Right atrium auricular region (tissue), 2 donors: ENCODE measurements around the gene GRM4. TPM values are rescaled to one million over a fixed set of nuclear protein-coding genes. Genes with fewer than 3 reads are reported as not detected.

Experiments
- DNase-seq: peaks from one replicate; pipeline ENCODE4 v3.0.0-alpha.2; 2019; ENCODE audit warnings: low spot score
- H3K27ac ChIP-seq, 2 donors: fragments of 200-600 bp; sonication (generic); 1 replicate in 1 of 2; 2 replicates in 1 of 2; pipeline ENCODE4 v1.5.1; 2016 to 2019
- H3K27me3 ChIP-seq, 2 donors: fragments of 200-600 bp; sonication (generic); one replicate each; pipeline versions ENCODE4 v1.5.1 to v1.6.0; 2017 to 2019
- H3K36me3 ChIP-seq: fragments of 200-600 bp; sonication (generic); one replicate; pipeline ENCODE4 v1.5.1; 2016
- H3K4me1 ChIP-seq, 2 donors: fragments of 200-600 bp; sonication (generic); one replicate each; pipeline versions ENCODE4 v1.5.1 to v1.6.0; 2017 to 2019
- H3K4me3 ChIP-seq, 2 donors: fragments of 200-600 bp; sonication (generic); 1 replicate in 1 of 2; 2 replicates in 1 of 2; pipeline ENCODE4 v1.5.1; 2017 to 2019; ENCODE audit warnings: mild to moderate bottlenecking in 1 of 2, moderate library complexity in 1 of 2
- H3K9me3 ChIP-seq, 2 donors: fragments of 200-600 bp; sonication (generic); one replicate each; pipeline ENCODE4 v1.5.1; 2019
- total RNA-seq, 2 donors: library from RNA; depleted of rRNA; stranded (reverse); fragments of >200 nt; gene quantifications; one replicate each; pipeline ENCODE4 v1.1.0, GENCODE V29; 2016
- TF ChIP-seq, protein P1 (sequence below), 2 donors: fragments of 200-600 bp; sonication (generic); IDR thresholded peaks; one replicate each; pipeline ENCODE4 v1.5.1; 2019; ENCODE audit warnings: antibody characterized with exemption in 2 of 2

The GRM4 gene
- total RNA-seq, 2 donors from 2014 or later: not detected

DNA sequence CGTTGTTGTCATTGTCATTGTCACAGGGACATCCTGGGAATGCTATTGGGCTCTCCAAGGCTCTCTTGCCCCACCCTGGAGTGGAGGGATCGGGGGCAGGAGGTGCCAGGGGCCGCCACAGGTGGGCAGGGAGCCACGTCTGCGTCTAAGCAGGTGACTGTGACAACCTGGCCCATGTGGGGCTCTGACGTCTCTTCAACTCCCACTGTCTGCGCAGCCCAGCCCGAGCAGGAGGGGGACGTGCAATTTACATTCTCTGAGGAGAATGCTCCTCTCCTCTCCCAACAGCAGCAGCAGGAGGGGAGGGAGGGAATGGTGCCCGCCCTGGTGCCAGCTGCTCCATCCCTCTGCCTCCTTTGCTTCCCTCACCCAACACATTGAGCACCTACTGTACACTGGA is 50.1 kb downstream of the GRM4 start:
- no peak for DNase-seq
- H3K27ac ChIP-seq: no peak overlapping the region
- H3K36me3 ChIP-seq: no peaks in the 10 kb centered on the region
- H3K4me3 ChIP-seq: no peak overlapping the region
- H3K4me1 ChIP-seq: no peaks in the 10 kb centered on the region
- H3K9me3 ChIP-seq: no peaks in the 10 kb centered on the region
- TF ChIP-seq, protein P1, sequence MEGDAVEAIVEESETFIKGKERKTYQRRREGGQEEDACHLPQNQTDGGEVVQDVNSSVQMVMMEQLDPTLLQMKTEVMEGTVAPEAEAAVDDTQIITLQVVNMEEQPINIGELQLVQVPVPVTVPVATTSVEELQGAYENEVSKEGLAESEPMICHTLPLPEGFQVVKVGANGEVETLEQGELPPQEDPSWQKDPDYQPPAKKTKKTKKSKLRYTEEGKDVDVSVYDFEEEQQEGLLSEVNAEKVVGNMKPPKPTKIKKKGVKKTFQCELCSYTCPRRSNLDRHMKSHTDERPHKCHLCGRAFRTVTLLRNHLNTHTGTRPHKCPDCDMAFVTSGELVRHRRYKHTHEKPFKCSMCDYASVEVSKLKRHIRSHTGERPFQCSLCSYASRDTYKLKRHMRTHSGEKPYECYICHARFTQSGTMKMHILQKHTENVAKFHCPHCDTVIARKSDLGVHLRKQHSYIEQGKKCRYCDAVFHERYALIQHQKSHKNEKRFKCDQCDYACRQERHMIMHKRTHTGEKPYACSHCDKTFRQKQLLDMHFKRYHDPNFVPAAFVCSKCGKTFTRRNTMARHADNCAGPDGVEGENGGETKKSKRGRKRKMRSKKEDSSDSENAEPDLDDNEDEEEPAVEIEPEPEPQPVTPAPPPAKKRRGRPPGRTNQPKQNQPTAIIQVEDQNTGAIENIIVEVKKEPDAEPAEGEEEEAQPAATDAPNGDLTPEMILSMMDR (IDR thresholded peaks at IDR 0.05): no peak
- peaks cover 0 to 4% of the 10 kb centered on the region in 2 donors for H3K27me3 ChIP-seq

DNA sequence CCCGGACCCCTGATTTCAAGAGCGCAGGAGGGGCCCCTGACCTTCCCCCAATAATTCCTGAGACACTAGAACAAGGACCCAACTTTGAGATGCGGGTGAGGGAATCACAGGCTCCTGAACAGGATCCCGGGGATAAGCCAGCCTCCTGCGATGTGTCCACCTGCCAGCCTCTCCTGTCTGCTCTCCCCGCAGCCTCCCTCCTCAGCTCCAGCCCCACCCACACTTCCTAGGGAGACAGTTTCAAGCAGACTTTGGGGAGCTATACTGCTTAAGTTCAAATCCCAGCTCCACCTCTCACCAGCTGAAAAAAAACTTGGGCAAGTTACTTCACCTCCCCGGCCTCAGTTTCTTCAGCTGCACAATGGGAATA is 50.8 kb downstream of the GRM4 start:
- Histone ChIP-seq H3K4me3 (no peak overlapping the region), H3K27ac (no peak overlapping the region), H3K27me3 (peaks cover 0 to 4% of the 10 kb centered on the region in 2 donors), H3K4me1 (no peaks in the 10 kb centered on the region), H3K36me3 (no peaks in the 10 kb centered on the region), H3K9me3 (no peaks in the 10 kb centered on the region)
- TF ChIP-seq, protein P1 (IDR thresholded peaks at IDR 0.05): no peak
- DNase-seq: no peak

DNA sequence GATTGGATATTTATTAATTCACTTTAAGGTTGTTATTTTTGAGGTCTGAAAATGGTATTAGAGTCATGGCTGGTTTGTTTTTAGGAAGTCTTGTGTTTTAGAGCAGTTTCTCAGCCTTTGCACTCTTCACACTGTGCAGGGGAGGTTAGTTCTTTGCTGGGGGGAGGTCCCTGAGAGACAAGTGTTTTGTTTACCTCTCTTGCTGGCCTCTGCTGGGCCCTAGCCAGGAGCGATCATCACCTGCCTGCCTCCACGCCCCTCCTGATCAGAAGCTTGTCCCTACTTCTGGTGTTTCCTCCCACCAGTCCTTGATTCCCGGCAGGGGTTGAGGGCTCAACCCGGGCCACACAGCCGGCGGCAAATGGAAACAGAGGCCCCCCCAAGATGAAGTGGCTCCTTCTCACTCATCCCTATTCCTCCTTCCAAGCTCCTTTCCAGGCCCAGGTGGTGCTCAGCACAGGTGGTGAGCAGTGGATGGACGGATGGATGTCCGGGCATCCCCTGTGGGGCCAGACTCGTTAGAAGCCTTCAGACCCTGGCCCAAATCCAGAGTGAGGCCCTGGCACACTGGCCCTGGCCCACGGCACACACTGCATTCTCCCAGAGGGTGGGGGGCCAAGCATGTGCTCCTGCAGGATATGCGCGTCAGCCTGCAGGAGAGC is 51.3 kb downstream of the GRM4 start:
- DNase-seq: no peak
- no peaks in the 10 kb centered on the region for H3K9me3 ChIP-seq
- no peak overlapping the region for H3K27ac ChIP-seq
- peaks cover 0 to 4% of the 10 kb centered on the region in 2 donors for H3K27me3 ChIP-seq
- no peaks in the 10 kb centered on the region for H3K4me1 ChIP-seq
- TF ChIP-seq, protein P1 (IDR thresholded peaks at IDR 0.05): no peak
- no peaks in the 10 kb centered on the region for H3K36me3 ChIP-seq
- H3K4me3 ChIP-seq: no peak overlapping the region

DNA sequence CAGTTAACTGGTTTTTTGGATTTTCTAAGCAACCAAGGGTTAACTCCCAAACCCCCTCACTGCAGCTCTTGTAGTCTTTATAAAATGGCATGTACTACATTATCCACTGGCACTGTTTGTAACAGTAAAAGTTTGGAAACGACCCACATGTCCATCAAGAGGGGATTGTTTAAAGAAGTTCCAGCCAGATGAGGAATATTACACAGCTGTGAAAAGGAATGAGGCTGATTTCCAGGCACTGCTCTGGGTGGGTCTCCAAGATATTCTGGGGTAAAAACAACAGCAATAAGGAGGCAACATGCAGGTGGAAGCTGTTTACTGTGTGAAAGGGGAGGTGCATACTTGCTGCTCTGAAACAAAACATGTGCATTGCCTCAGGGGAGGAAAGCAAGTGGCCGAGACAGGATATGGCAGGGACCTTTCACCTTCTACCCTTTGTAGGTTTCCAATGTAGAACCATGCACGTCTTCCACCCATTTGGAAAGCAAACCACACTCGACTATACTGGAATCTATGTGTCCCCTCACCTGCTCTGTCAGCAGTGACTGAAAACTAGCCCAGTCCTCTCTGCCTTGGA is 51.9 kb downstream of the GRM4 start:
- Histone ChIP-seq H3K27ac (no peak overlapping the region), H3K9me3 (no peaks in the 10 kb centered on the region), H3K4me1 (no peaks in the 10 kb centered on the region), H3K36me3 (no peaks in the 10 kb centered on the region), H3K27me3 (peaks cover 0 to 4% of the 10 kb centered on the region in 2 donors), H3K4me3 (no peak overlapping the region)
- DNase-seq: no peak
- TF ChIP-seq, protein P1 (IDR thresholded peaks at IDR 0.05): no peak

DNA sequence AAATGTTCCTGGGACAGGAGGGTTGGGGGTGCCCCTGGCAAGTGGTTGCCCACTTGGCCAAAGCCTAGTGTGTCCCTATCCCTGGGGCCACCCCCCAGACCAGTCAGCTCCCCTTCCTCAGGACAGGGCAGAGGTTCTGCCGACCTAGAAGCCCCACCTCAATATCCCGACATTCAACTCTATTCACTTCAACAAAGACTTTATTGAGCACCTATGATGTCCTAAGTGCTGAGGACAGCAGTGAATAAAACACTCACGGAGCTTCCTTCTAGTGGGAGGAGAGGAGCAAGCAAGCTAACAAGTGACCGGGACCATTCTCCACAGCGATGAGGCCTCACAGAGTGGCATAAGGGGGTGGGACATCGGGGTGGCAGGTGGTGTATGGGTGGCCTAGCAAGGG is 52.7 kb downstream of the GRM4 start:
- H3K4me3 ChIP-seq: no peak overlapping the region
- no peaks in the 10 kb centered on the region for H3K36me3 ChIP-seq
- H3K27me3 ChIP-seq: peaks cover 0 to 4% of the 10 kb centered on the region in 2 donors
- no peak overlapping the region for H3K27ac ChIP-seq
- DNase-seq: no peak
- TF ChIP-seq, protein P1 (IDR thresholded peaks at IDR 0.05): no peak
- no peaks in the 10 kb centered on the region for H3K9me3 ChIP-seq
- H3K4me1 ChIP-seq: no peaks in the 10 kb centered on the region

DNA sequence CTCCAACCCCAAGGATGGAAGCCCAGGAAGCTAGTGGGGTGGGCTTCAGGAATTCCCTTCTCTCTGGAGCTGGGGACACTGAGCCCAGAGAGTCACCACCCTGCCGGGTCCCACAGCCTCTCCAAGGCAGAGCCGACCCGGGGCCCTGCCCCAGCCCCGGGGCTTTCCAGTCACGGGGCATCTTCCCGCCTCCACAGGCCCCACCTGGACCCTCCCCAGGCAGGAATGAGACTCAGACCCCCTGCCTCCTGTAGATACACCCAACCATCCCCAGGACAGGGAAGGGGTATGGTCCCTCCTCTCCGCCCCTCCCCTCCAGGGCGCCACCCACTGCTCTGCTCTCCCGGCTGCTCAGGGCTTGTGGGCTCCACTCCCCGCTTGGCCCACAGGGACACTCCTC is 53.3 kb downstream of the GRM4 start:
- Histone ChIP-seq H3K36me3 (no peaks in the 10 kb centered on the region), H3K4me1 (no peaks in the 10 kb centered on the region), H3K27me3 (peaks cover 0 to 4% of the 10 kb centered on the region in 2 donors), H3K9me3 (no peaks in the 10 kb centered on the region), H3K4me3 (no peak overlapping the region), H3K27ac (no peak overlapping the region)
- DNase-seq: no peak
- TF ChIP-seq, protein P1 (IDR thresholded peaks at IDR 0.05): no peak
